ENCODE data around the gene MLYCD.

Gene MLYCD

DNA sequence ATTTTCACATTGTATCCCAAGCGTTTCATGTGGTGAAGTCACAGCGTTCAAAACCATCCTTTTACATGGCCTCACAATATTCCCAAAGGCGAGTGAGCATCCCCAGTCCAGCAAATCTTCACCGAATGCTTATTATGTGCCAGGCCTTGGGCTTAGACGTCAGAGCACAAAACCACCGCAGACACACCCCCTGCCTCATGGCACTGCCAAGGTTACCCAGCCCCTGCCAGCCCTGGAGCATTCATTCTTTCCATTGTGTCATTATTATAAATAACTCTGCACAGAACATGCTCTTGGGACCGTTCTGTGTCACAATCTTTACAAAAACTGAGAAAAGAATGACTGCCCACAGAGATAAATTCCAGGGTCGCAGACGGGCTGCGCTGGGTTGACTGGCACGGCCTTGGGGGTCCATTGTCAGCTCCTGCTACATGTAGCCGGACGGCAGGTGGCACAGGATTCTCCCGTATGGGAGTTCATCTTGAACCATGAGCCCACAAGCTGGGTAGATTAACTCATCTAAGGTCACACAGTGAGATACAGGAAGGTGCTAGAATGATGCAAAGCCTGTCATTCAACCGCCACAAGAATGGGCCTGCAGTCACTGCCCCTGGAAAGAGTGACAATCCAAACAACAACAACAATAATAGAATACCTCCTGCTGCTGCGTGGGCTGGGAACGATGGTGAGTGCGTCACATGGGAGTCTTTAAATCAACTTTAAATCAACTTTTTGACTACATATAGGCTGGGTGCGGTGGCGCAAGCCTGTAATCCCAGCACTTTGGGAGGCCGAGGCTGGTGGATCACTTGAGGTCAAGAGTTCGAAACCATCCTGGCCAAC is 64.6 kb downstream of the MLYCD start:
- no peaks in the 10 kb centered on the region for H3K9me3 ChIP-seq (ENCODE audit: insufficient read depth, low read length)
- no peak overlapping the region for H3K9ac ChIP-seq (ENCODE audit: insufficient read length, low read depth)

DNA sequence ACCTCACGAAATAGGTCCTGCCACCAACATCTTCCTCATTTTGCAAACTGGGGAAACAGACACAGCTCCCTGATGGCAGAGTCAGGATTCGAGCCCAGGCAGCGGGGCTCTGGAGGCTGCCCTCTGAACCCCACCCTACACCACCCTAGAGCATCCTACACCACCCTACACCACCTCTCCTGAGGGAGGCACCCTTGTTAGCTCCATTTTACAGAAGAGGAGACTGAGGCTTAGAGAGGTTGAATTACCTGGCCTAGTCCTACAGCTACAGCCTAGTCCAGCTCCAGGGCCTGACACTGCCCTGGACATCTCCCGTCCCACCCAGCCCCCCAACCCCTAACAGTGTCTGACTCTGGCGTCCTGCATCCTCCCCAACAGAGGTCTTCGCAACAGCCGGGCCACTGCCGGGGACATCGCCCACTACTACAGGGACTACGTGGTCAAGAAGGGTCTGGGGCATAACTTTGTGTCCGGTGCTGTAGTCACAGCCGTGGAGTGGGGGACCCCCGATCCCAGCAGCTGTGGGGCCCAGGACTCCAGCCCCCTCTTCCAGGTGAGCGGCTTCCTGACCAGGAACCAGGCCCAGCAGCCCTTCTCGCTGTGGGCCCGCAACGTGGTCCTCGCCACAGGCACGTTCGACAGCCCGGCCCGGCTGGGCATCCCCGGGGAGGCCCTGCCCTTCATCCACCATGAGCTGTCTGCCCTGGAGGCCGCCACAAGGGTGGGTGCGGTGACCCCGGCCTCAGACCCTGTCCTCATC is 65.9 kb downstream of the MLYCD start:
- H3K4me1 ChIP-seq (ENCODE audit: insufficient read depth, insufficient read length), result peaks cover 4% of the 10 kb centered on the region
- H3K9me3 ChIP-seq (ENCODE audit: insufficient read depth, low read length), result no peaks in the 10 kb centered on the region
- H3K9ac ChIP-seq (ENCODE audit: insufficient read length, low read depth), result no peak overlapping the region
- no peak for DNase-seq (ENCODE audit: low read depth, low spot score)
- H3K4me3 ChIP-seq (ENCODE audit: insufficient read length, low read depth), result no peak overlapping the region
- peaks cover 11% of the 10 kb centered on the region for H3K36me3 ChIP-seq (ENCODE audit: insufficient read depth, insufficient read length, low read length)
- peaks cover 12% of the 10 kb centered on the region for H3K27me3 ChIP-seq (ENCODE audit: insufficient read depth, insufficient read length)
- no peak for TF ChIP-seq SUZ12 (IDR thresholded peaks at IDR 0.05; ENCODE audit: extremely low read depth, insufficient read depth, insufficient read length)
- no peak for TF ChIP-seq YY1 (IDR thresholded peaks at IDR 0.05; ENCODE audit: insufficient read depth, insufficient read length)
- no peak for TF ChIP-seq ZNF274 (IDR thresholded peaks at IDR 0.05; ENCODE audit: low read depth, low read length)

More for the DNA sequence above, 64.6 kb downstream of the MLYCD start:
- Histone ChIP-seq H3K27me3 (ENCODE audit: insufficient read depth, insufficient read length) (peaks cover 3% of the 10 kb centered on the region), H3K4me1 (ENCODE audit: insufficient read depth, insufficient read length) (no peaks in the 10 kb centered on the region), H3K36me3 (ENCODE audit: insufficient read depth, insufficient read length, low read length) (peaks cover 16% of the 10 kb centered on the region), H3K4me3 (ENCODE audit: insufficient read length, low read depth) (no peak overlapping the region)
- no peak for DNase-seq (ENCODE audit: low read depth, low spot score)
- TF ChIP-seq ZNF274 (IDR thresholded peaks at IDR 0.05; ENCODE audit: low read depth, low read length), result no peak
- TF ChIP-seq SUZ12 (IDR thresholded peaks at IDR 0.05; ENCODE audit: extremely low read depth, insufficient read depth, insufficient read length), result no peak

DNA sequence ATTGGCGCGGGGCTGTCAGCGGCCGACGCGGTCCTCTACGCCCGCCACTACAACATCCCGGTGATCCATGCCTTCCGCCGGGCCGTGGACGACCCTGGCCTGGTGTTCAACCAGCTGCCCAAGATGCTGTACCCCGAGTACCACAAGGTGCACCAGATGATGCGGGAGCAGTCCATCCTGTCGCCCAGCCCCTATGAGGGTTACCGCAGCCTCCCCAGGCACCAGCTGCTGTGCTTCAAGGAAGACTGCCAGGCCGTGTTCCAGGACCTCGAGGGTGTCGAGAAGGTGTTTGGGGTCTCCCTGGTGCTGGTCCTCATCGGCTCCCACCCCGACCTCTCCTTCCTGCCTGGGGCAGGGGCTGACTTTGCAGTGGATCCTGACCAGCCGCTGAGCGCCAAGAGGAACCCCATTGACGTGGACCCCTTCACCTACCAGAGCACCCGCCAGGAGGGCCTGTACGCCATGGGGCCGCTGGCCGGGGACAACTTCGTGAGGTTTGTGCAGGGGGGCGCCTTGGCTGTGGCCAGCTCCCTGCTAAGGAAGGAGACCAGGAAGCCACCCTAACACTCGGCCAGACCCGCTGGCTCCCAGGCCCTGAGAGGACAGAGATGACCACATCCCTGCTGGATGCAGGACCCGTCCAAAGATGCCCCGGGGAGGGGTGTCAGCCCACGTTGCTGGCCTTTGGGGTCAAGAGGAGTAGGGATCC is 66.7 kb downstream of the MLYCD start:
- H3K36me3 ChIP-seq (ENCODE audit: insufficient read depth, insufficient read length, low read length), result peaks cover 10% of the 10 kb centered on the region
- no peak overlapping the region for H3K4me3 ChIP-seq (ENCODE audit: insufficient read length, low read depth)
- DNase-seq (ENCODE audit: low read depth, low spot score), result no peak
- H3K9ac ChIP-seq (ENCODE audit: insufficient read length, low read depth), result no peak overlapping the region
- no peak for TF ChIP-seq ZNF274 (IDR thresholded peaks at IDR 0.05; ENCODE audit: low read depth, low read length)
- TF ChIP-seq YY1 (IDR thresholded peaks at IDR 0.05; ENCODE audit: insufficient read depth, insufficient read length), result no peak
- TF ChIP-seq SUZ12 (IDR thresholded peaks at IDR 0.05; ENCODE audit: extremely low read depth, insufficient read depth, insufficient read length), result no peak
- H3K4me1 ChIP-seq (ENCODE audit: insufficient read depth, insufficient read length), result peaks cover 11% of the 10 kb centered on the region
- peaks cover 14% of the 10 kb centered on the region for H3K27me3 ChIP-seq (ENCODE audit: insufficient read depth, insufficient read length)
- H3K9me3 ChIP-seq (ENCODE audit: insufficient read depth, low read length), result no peaks in the 10 kb centered on the region

DNA sequence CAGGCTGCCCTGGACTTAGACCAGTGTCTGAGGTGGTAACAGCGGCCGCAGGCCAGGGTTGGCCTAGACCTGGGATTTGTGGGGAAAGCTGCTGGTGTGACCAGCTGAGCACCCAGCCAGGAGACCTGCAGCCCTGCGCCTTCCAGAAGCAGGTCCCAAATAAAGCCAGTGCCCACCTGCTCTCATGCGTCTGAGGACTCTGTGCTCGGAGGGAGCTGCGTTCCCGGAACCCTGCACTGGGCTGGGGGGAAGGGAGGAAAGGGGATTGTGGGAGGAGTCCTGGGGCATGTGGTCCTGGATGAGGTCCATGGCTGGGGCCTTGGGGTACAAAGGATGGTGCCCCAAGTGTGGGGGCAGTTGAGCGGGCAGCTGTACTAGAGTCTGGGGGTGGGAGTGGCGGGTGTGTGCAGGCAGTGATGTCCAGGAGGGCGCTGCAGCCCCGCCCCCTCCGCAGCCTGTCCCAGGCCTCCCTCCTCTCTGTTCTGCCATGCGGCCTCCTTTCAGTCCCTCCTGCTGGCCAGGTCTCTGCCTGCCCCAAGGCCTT is 67.3 kb downstream of the MLYCD start:
- Histone ChIP-seq H3K9ac (ENCODE audit: insufficient read length, low read depth) (no peak overlapping the region), H3K4me3 (ENCODE audit: insufficient read length, low read depth) (no peak overlapping the region), H3K9me3 (ENCODE audit: insufficient read depth, low read length) (no peaks in the 10 kb centered on the region), H3K27me3 (ENCODE audit: insufficient read depth, insufficient read length) (peaks cover 14% of the 10 kb centered on the region), H3K4me1 (ENCODE audit: insufficient read depth, insufficient read length) (peaks cover 14% of the 10 kb centered on the region), H3K36me3 (ENCODE audit: insufficient read depth, insufficient read length, low read length) (peaks cover 7% of the 10 kb centered on the region)
- TF ChIP-seq SUZ12 (IDR thresholded peaks at IDR 0.05; ENCODE audit: extremely low read depth, insufficient read depth, insufficient read length) (no peak), ZNF274 (IDR thresholded peaks at IDR 0.05; ENCODE audit: low read depth, low read length) (no peak), YY1 (IDR thresholded peaks at IDR 0.05; ENCODE audit: insufficient read depth, insufficient read length) (no peak)
- DNase-seq (ENCODE audit: low read depth, low spot score), result no peak

DNA sequence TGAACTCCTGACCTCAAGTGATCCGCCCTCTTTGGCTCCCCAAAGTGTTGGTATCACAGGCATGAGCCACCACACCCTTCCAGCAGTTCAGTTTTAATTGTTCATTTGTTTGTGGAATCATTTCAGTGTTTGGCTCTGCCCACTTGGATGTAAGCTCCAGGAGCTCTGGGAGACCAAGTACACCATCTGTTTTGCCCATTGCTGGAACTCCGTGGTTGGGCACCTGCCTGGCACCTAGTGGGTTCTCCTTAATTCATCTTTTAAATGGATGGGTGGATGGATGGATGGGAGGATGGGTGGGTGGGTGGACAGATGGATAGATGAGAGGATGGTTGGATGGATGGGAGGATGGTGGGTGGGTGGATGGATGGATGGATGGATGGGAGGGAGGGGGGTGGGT is 68.2 kb downstream of the MLYCD start:
- Histone ChIP-seq H3K27me3 (ENCODE audit: insufficient read depth, insufficient read length) (peaks cover 14% of the 10 kb centered on the region), H3K9me3 (ENCODE audit: insufficient read depth, low read length) (no peaks in the 10 kb centered on the region), H3K36me3 (ENCODE audit: insufficient read depth, insufficient read length, low read length) (peaks cover 7% of the 10 kb centered on the region), H3K4me1 (ENCODE audit: insufficient read depth, insufficient read length) (peaks cover 18% of the 10 kb centered on the region), H3K9ac (ENCODE audit: insufficient read length, low read depth) (no peak overlapping the region), H3K4me3 (ENCODE audit: insufficient read length, low read depth) (no peak overlapping the region)
- TF ChIP-seq ZNF274 (IDR thresholded peaks at IDR 0.05; ENCODE audit: low read depth, low read length) (no peak), YY1 (IDR thresholded peaks at IDR 0.05; ENCODE audit: insufficient read depth, insufficient read length) (no peak), SUZ12 (IDR thresholded peaks at IDR 0.05; ENCODE audit: extremely low read depth, insufficient read depth, insufficient read length) (no peak)
- no peak for DNase-seq (ENCODE audit: low read depth, low spot score)

- TF ChIP-seq SUZ12 (IDR thresholded peaks at IDR 0.05; ENCODE audit: extremely low read depth, insufficient read depth, insufficient read length) (no peak), ZNF274 (IDR thresholded peaks at IDR 0.05; ENCODE audit: low read depth, low read length) (no peak), YY1 (IDR thresholded peaks at IDR 0.05; ENCODE audit: insufficient read depth, insufficient read length) (no peak)
- no peaks in the 10 kb centered on the region for H3K9me3 ChIP-seq (ENCODE audit: insufficient read depth, low read length)
- no peak for DNase-seq (ENCODE audit: low read depth, low spot score)
- peak within 1 kb of the TSS; percentile 64 for H3K9ac ChIP-seq (ENCODE audit: insufficient read length, low read depth)
- peaks cover 7% of the 10 kb centered on the region for H3K36me3 ChIP-seq (ENCODE audit: insufficient read depth, insufficient read length, low read length)
- peak within 1 kb of the TSS; percentile 37 for H3K4me3 ChIP-seq (ENCODE audit: insufficient read length, low read depth)
- peaks cover 14% of the 10 kb centered on the region for H3K27me3 ChIP-seq (ENCODE audit: insufficient read depth, insufficient read length)
- peaks cover 20% of the 10 kb centered on the region for H3K4me1 ChIP-seq (ENCODE audit: insufficient read depth, insufficient read length)
Measured at GRCh38 chr16:83967838-83968305, 69.0 kb downstream of the MLYCD start, which contains the start of gene NECAB2. TSS of gene NECAB2 (plus strand) at chr16:83968244. CDS start at chr16:83968649, 405 bp downstream.

Data from NT2/D1 (cell line).